Adrenal gland (tissue), 5 donors: ENCODE measurements around the gene TUB.

Experiments
- POLR2A ChIP-seq, 2 donors: fragments of 450-650 bp; IDR thresholded peaks; one replicate each; pipeline ENCODE4 v1.6.1; 2017; ENCODE audit warnings: antibody characterized with exemption in 2 of 2, mild to moderate bottlenecking in 2 of 2, moderate library complexity in 1 of 2
- TF ChIP-seq, protein P1 (sequence below), 6 experiments: fragments of 450-650 bp in 4 of 6; fragments of 200-600 bp in 2 of 6; sonication (generic) in 1 of 6; IDR thresholded peaks; 1 replicate in 5 of 6; 2 replicates in 1 of 6; pipeline versions ENCODE4 v1.5.1 to v1.8.0; 2016 to 2021; ENCODE audit warnings: antibody characterized with exemption in 6 of 6, mild to moderate bottlenecking in 2 of 6, moderate library complexity in 1 of 6
- donor health status: DM: no; HTN: no; CAD: no.

DNA sequence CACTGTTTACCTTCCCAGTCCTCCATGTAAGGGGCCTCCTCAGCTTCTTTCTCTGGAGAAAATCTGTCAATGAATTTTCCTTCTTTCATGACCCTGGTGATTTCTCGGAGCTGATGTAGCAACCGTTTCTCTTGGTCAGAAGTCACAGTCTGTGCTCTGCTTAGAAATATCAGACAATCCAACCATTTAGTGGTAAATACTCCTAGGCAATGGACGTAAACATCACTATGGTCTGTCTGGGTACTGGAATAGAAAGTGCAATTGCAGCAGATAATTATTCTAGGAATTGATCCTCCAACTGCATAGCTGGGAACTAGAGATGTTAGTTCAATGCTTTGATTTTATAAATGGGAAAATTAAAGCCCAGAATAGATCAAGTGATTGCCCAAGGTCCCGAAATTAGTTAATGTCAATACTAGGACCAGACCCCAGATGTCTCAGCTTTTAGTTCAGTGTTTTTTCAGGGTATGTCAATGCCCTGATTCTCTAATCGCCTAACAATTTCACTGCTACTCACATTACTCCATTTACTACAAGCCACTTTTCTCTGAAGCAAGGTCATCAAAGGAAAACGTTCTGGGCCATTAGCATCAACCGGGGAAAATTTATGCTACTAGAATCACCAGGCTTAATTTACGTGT lies 45.8 kb downstream of the TUB start:
- TF ChIP-seq, protein P1, sequence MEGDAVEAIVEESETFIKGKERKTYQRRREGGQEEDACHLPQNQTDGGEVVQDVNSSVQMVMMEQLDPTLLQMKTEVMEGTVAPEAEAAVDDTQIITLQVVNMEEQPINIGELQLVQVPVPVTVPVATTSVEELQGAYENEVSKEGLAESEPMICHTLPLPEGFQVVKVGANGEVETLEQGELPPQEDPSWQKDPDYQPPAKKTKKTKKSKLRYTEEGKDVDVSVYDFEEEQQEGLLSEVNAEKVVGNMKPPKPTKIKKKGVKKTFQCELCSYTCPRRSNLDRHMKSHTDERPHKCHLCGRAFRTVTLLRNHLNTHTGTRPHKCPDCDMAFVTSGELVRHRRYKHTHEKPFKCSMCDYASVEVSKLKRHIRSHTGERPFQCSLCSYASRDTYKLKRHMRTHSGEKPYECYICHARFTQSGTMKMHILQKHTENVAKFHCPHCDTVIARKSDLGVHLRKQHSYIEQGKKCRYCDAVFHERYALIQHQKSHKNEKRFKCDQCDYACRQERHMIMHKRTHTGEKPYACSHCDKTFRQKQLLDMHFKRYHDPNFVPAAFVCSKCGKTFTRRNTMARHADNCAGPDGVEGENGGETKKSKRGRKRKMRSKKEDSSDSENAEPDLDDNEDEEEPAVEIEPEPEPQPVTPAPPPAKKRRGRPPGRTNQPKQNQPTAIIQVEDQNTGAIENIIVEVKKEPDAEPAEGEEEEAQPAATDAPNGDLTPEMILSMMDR (IDR thresholded peaks at IDR 0.05), result no peak
- TF ChIP-seq POLR2A (IDR thresholded peaks at IDR 0.05), result no peak
